HuH-7 (cell line): ENCODE data around the gene BMPER.

ENCODE experiments used
- DNase-seq: peaks from one replicate; pipeline ENCODE4 v3.0.0; 2011; ENCODE audit warnings: low spot score

BMPER gene

GRCh38 chr7:33923440-33924229 lies 18.3 kb downstream of the BMPER start:
- no peak for DNase-seq

GRCh38 chr7:33926535-33926934 lies 21.2 kb downstream of the BMPER start:
- no peak for DNase-seq

- DNase-seq, result no peak
Observed at GRCh38 chr7:33928986-33929385, 23.6 kb downstream of the BMPER start.

- DNase-seq, result no peak
Observed at GRCh38 chr7:33932221-33932620, 26.9 kb downstream of the BMPER start.

GRCh38 chr7:33932832-33933468 lies 27.6 kb downstream of the BMPER start:
- DNase-seq, result peak; percentile 73

- DNase-seq, result no peak
Observed at GRCh38 chr7:33933611-33934281, 28.4 kb downstream of the BMPER start.

- no peak for DNase-seq
Observed at GRCh38 chr7:33934391-33934790, 29.1 kb downstream of the BMPER start.

GRCh38 chr7:33936503-33936902 lies 31.2 kb downstream of the BMPER start:
- DNase-seq, result no peak

- no peak for DNase-seq
Observed at GRCh38 chr7:33937871-33938270, 32.5 kb downstream of the BMPER start.

- no peak for DNase-seq
Observed at GRCh38 chr7:33939121-33939520, 33.8 kb downstream of the BMPER start.

GRCh38 chr7:33940503-33940902 lies 35.2 kb downstream of the BMPER start:
- DNase-seq, result no peak

GRCh38 chr7:33941418-33941817 lies 36.1 kb downstream of the BMPER start:
- no peak for DNase-seq

- no peak for DNase-seq
Observed at GRCh38 chr7:33946094-33946699, 40.9 kb downstream of the BMPER start.

- no peak for DNase-seq
Observed at GRCh38 chr7:33950047-33950714, 44.8 kb downstream of the BMPER start.

- DNase-seq, result no peak
Observed at GRCh38 chr7:33952824-33953223, 47.5 kb downstream of the BMPER start.

GRCh38 chr7:33958104-33958503 lies 52.8 kb downstream of the BMPER start:
- no peak for DNase-seq

GRCh38 chr7:33959676-33960075 lies 54.3 kb downstream of the BMPER start:
- DNase-seq, result no peak

GRCh38 chr7:33961948-33962347 lies 56.6 kb downstream of the BMPER start:
- no peak for DNase-seq

- no peak for DNase-seq
Observed at GRCh38 chr7:33964417-33965182, 59.3 kb downstream of the BMPER start.

GRCh38 chr7:33965183-33965744 lies 59.9 kb downstream of the BMPER start:
- no peak for DNase-seq

- no peak for DNase-seq
Observed at GRCh38 chr7:33968591-33968990, 63.3 kb downstream of the BMPER start.
